ENCODE results near the gene ERLEC1.
"Not testable (repeated sequence)": the region's sequence is repeated elsewhere in the genome, so short reads cannot be mapped to it uniquely, and the experiment has no call there.

ERLEC1 gene

DNA sequence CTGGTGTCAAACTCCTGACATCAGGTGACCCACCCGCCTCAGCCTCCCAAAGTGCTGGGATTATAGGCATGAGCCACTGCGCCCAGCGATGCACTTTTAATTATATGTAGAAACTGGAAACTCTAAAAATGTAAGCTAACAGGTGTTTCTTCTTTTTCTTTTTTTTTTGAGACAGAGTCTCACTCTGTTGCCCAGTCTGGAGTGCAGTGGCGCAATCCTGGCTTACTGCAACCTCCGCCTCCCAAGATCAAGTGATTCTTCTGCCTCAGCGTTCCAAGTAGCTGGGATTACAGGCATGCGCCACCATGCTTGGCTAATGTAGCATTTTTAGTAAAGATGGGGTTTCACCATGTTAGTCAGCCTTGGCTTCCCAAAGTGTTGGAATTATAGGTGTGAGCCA is 54.8 kb downstream of the ERLEC1 start:
- DNase-seq, result not testable (repeated sequence)

DNA sequence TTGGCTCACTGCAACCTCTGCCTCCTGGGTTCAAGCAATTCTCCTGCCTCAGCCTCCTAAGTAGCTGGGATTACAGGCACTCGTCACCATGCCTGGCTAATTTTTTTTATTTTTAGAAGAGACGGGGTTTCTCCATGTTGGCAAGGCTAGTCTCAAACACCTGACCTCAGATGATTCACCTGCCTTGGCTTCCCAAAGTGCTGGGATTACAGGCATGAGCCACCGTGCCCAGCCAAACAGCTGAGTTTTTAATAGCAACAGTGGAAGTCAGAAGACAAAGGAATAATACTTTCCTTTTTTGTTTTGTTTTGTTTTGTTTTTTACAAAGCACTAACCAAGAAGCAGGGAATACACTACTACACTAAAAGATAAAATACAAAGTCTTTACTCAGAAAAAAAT is 56.0 kb downstream of the ERLEC1 start:
- no peak for DNase-seq

DNA sequence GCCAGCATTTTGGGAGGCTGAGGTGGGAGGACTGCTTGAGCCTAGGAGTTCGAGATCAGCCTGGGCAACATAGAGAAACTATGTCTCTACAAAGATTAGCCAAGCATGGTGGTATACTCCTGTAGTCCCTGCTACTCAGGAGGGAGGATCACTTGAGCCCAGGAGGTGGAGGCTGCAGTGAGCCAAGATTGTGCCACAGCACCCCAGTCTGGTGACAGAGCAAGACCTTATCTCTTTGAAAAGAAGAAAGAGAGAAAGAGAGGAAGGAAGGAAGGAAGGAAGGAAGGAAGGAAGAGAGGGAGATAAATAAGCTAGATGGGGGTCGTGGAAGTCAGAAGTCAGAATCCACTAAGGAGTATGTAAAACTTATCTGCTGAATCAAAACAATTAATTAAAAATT is 56.8 kb downstream of the ERLEC1 start:
- DNase-seq, result no peak

DNA sequence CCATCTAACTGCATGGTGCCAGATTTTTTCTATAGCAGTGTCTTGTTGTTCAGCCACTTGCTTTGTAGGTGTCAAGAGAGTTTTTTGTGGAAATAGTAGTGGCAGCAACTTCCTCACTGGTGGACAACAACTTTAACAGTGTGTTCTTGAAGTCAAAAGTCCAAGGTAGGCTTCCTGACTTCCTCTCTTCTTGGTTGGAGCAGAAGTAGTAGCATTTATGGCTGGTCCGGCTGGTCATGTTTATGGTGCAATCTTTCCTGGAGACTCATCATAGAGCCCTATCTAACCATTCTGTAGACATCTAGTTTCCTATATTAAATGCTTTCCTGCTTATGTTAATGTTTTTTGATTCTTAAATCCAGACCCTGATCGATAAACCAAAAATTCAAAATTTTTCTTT is 61.2 kb downstream of the ERLEC1 start:
- no peak for DNase-seq

DNA sequence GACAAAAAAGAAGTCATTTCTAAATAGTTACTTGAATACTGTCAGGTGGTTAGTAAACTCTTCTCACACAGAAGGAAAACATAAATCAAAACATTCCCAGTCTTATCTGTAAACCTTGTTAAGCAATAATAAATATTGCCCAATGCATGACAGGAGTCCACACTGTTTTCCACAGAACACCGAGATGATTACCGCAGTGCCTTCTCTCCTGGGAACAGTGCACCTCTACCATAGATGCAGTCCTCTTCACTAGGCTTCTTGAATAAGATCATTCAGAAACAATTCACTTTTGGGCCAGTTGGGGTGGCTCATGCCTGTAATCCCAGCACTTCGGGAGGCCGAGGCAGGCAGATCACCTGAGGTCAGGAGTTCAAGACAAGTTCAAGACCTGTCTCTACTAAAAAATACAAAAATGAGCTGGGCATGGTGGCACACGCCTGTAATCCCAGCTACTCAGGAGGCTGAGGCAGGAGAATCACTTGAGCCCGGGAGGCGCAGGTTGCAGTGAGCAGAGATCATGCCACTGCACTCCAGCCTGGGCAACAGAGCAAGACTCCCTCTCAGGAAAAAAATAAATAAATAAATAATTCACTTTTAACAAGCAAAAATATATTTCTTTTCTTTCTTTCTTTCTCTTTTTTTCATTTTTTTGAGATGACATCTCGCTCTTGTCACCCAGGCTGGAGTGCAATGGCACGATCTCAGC is 64.4 kb downstream of the ERLEC1 start:
- not testable (repeated sequence) for DNase-seq

DNA sequence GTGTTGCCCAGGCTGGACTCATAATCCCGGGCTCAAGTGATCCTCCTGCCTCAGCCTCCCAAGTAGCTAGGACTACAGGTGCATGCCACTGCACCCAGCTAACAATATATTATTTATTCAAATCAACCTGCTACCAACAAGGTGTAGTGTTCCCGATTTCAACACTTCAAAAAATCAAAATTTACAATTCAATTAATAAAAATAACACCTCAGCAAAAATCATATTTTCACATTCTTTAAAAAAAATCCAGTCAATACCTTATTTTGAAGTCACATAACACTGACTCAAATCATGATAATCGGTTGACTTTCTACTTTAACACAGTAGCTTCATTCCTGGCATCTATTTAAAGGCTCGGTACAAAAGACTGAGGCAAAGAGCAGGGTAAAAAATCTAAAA is 65.7 kb downstream of the ERLEC1 start:
- no peak for DNase-seq

DNA sequence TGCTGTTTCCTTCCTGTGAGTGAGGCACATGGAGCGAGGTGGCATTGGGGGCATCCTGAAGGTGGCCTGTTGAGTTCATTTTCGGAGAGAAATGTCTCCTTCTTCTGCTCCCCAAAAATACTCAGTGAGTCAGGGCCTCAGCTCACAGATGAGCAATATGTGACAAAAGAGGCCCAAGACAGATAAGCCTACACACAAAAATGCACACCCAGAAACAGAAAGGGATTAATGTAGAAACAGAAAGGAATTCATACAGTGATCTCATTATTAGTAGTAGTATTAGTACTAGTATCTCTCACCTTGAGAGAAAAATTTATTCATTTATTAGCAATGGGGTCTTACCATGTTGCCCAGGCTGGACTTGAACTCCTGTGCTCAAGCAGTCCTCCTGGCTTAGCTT is 67.8 kb downstream of the ERLEC1 start:
- DNase-seq, result no peak

DNA sequence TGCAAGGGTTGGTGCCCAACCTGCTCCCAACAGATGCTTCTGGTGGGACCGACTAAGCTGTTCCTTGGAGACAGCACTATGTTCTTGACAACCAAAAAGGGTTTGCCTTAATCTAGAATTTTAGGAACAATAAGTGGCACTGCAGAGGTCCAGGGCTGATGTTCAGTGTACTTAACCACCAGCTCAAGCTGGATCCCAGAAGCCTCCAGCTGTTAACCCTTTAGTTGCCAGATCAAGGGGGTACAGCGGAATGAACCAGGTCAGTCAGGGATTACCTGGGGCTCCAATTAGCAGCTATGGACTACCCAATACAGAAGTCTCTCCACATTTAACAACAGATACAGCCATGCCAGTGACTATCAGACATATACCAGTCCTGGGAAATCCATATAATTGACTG is 69.4 kb downstream of the ERLEC1 start:
- no peak for DNase-seq

DNA sequence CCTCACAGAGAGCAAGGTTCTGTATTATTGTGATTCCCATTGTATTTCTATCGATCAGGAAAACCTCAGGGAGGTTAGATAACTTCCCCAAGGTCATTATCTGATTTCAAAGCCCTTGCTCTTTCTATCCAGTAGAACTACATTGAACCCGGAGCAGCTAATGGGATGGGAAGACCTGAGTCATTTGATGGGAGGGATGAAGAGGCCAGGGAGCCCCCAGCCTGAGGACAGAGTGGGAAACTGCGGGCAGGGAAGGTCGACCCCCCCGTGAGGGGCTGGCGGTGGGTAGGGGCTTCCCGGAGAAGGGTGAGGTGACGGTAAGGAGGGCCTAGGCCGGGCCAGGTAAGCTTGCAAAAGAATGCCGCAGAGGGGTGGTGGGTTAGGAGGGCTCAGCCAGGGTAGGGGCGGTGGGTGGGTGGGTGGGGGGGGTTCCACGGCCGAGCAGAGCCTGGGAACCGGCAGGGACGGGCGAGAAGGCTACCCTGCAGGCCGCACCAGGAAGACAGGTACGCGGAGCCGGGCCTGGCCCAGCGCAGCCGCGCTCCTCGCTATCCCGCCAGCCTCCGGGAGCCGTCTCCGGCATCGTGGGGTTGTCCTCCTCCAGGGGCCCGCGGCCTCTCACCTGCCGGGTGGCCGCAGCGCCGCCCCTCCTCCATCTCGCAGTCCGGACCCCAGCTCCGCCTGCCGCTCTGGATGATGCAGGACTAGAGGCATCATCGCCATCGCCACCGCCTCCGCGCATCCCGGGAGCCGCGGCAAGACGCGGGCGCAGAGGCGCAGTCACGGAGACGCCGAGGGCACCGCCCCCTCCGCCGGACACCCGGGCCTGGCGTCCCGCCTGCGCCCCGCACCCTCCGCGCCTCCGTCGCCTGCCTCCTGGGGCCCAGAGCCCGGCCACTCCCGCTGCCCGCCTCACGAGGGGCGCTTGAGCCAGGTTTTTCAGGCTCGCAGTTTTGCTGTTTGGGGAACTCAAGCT is 72.7 kb downstream of the ERLEC1 start, which contains the start of gene GPR75:
TSS of gene GPR75 (minus strand) at position 762 of the 976 bp plus-strand sequence. CDS start 5,211 bp downstream, outside the sequence.
- DNase-seq, result no peak

DNA sequence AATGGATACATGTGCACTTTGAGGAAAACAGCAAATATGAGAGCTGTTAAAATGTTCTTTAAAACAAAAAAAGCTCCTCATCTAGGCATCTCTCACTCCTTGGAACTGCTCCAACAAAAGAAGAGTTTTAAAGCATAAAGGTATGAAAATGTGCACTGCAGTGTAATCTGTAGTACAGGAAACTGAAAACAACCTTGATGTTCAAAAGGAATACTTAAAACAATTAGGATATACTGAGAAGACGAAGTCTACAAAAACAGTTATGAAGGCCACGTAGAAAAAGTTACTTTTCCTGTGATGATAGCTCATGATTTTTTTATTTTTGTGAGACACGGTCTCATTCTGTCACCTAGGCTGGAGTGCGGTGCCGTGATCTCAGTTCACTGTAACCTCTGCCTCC is 75.0 kb downstream of the ERLEC1 start:
- no peak for DNase-seq

DNA sequence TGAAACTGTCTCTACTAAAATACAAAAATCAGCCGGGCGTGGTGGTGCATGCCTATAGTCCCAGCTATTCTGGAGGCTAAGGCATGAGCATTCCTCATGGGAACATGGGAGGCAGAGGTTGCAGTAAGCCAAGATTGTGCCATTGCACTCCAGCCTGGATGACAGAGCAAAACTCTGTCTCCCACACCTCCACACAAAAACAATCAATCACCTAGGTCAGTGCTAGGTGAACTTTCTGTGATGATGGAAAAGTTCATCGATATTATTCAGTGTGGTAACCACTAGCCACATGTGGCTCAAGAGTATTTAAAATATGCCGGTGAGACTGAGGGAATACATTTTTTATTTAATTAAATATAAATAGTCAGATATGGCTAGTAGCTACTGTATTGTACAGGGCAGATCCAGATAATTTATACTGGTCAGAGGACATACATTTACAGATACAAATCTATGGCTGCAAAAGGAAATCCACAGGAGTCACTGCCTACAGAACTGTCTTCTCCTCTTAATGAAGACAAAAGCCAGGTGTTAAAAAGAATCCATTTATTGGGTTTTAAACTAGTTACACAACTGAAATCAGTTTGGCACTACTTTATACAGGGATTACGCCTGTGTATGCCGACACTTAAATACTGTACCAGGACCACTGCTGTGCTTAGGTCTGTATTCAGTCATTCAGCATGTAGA is 76.8 kb downstream of the ERLEC1 start:
- no peak for DNase-seq

DNA sequence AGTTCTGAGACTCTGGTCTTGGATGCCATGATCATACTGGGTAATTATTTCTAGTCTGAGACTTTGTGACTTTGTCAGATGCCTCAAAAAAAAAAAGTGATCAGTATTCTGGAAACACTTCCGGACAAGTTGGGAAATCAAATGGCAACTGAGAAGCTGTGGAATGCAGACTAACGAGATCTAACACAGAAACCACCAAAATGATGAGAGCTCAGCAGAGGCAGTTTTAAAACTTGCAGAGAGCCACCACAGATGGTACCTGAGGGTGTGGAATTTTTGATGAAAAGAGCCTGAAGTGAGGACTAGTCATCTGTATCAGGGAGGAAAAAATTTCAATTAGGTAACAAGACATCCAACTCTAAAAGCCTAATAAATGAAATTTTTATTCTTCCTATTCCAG is 78.4 kb downstream of the ERLEC1 start:
- no peak for DNase-seq

DNA sequence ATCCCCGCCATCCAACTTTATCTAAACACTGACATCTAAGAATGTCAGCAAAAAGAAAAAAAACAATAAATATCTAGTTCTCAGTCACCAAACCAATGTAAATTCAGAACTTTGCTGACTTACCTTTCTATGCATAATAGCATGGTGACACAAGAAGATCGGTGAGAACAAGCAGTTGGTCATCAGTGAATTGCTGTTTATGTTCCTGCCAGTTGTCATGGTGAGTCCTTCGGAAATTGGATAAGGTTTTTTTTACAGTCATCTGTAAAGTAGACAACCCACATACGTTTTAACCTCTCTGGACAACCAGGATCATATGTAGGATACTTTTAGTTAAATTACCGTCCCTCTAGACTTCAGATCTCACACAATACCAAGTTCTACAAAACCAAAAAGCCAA is 79.1 kb downstream of the ERLEC1 start:
- no peak for DNase-seq

DNA sequence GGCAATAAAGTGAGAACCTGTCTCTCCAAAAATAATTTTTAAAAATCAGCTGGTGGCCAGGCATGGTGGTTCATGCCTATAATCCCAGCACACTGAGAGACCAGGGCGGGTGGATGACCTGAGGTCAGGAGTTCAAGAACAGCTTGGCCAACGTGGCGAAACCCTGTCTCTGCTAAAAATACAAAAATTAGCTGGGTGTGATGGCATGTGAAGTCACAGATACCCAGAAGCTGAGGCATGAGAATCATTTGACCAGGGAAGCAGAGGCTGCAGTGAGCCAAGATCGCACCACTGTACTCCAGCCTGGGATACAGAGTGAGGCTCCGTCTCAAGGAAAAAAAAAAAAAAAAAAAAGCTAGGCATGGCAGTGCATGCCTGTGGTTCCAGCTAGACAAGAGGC is 80.3 kb downstream of the ERLEC1 start:
- no peak for DNase-seq

DNA sequence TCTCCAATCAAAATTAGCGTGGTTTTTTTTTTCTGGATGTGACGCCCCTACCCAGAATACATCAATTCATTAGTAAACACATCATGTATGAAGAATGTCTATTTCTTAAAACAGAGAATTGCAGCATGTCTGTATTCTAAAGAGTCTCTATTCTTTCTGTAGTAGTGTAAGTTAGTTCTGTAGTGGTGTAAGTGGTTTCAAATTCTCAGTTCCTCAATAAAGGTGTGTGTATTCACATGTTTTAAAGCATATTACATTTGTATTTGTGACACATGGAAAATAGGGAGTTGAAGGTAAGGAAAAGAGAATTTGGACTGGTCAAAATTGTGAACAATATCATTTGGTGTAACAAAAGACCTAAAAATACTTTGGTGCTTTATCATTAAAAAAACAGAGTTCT is 80.9 kb downstream of the ERLEC1 start:
- DNase-seq, result no peak
